ENCODE results near the gene MACROD2. TPM values are rescaled to one million over a fixed set of nuclear protein-coding genes. Genes with fewer than 3 reads are reported as not detected.
"Not testable (repeated sequence)": the region's sequence is repeated elsewhere in the genome, so short reads cannot be mapped to it uniquely, and the experiment has no call there.

The MACROD2 gene
- total and polyA plus RNA-seq, 8 donors = 0.78 to 31.3 (median 10.9) TPM; not detected in 1

- Histone ChIP-seq H3K27me3 (no peaks in the 10 kb centered on the region), H3K9me3 (no peaks in the 10 kb centered on the region), H3K36me3 (no peaks in the 10 kb centered on the region), H3K4me1 (no peaks in the 10 kb centered on the region), H3K4me3 (no peak overlapping the region), H3K27ac (no peak overlapping the region)
- TF ChIP-seq CTCF (IDR thresholded peaks at IDR 0.05) (no peak), POLR2A (IDR thresholded peaks at IDR 0.05) (no peak), EP300 (IDR thresholded peaks at IDR 0.05) (no peak), POLR2AphosphoS5 (IDR thresholded peaks at IDR 0.05) (no peak)
- peak in 1 of 2 donors; percentile 4 for DNase-seq
- WGBS, 5 donors = 73 to 95% (median 90%) methylated on average over 2 of the region's 2 CpGs
- intact Hi-C loops (cut with DNase I; ENCODE audit: low total_unique reads) = no loop called here
Observed at GRCh38 chr20:15364781-15365180, 1369.5 kb downstream of the MACROD2 start.

- no peaks in the 10 kb centered on the region for H3K36me3 ChIP-seq
- DNase-seq = no peak
- no peak for TF ChIP-seq POLR2AphosphoS5 (IDR thresholded peaks at IDR 0.05)
- H3K27ac ChIP-seq = no peak overlapping the region
- intact Hi-C loops (cut with DNase I; ENCODE audit: low total_unique reads) = no loop called here
- no peaks in the 10 kb centered on the region for H3K27me3 ChIP-seq
- 92 to 98% (median 94%) methylated on average over 1 of the region's 1 CpG for WGBS, 5 donors
- no peak overlapping the region for H3K4me3 ChIP-seq
- H3K9me3 ChIP-seq = no peaks in the 10 kb centered on the region
- no peaks in the 10 kb centered on the region for H3K4me1 ChIP-seq
Observed at GRCh38 chr20:15370370-15370769, 1375.1 kb downstream of the MACROD2 start.

- no peaks in the 10 kb centered on the region for H3K27me3 ChIP-seq
- WGBS, 5 donors = 65 to 86% (median 78%) methylated on average over 4 of the region's 4 CpGs
Observed at GRCh38 chr20:15374682-15375081, 1379.4 kb downstream of the MACROD2 start.

GRCh38 chr20:15375836-15376235, 1380.5 kb downstream of the MACROD2 start:
- TF ChIP-seq POLR2AphosphoS5 (IDR thresholded peaks at IDR 0.05) = no peak
- TF ChIP-seq POLR2A (IDR thresholded peaks at IDR 0.05) = no peak
- TF ChIP-seq EP300 (IDR thresholded peaks at IDR 0.05) = no peak
- no peak for TF ChIP-seq CTCF (IDR thresholded peaks at IDR 0.05)
- intact Hi-C loops (cut with DNase I; ENCODE audit: low total_unique reads) = no loop called here
- Histone ChIP-seq H3K27me3 (no peaks in the 10 kb centered on the region), H3K4me3 (no peak overlapping the region), H3K9me3 (no peaks in the 10 kb centered on the region), H3K27ac (no peak overlapping the region), H3K4me1 (no peaks in the 10 kb centered on the region), H3K36me3 (no peaks in the 10 kb centered on the region)
- 77 to 86% (median 85%) methylated on average over 3 of the region's 3 CpGs for WGBS, 5 donors
- no peak for DNase-seq

More at GRCh38 chr20:15374682-15375081, 1379.4 kb downstream of the MACROD2 start:
- no peaks in the 10 kb centered on the region for H3K36me3 ChIP-seq
- TF ChIP-seq POLR2A (IDR thresholded peaks at IDR 0.05) = no peak
- H3K9me3 ChIP-seq = no peaks in the 10 kb centered on the region
- H3K4me1 ChIP-seq = no peaks in the 10 kb centered on the region
- DNase-seq = no peak
- no peak overlapping the region for H3K4me3 ChIP-seq
- no peak overlapping the region for H3K27ac ChIP-seq
- intact Hi-C loops (cut with DNase I; ENCODE audit: low total_unique reads) = no loop called here

DNA sequence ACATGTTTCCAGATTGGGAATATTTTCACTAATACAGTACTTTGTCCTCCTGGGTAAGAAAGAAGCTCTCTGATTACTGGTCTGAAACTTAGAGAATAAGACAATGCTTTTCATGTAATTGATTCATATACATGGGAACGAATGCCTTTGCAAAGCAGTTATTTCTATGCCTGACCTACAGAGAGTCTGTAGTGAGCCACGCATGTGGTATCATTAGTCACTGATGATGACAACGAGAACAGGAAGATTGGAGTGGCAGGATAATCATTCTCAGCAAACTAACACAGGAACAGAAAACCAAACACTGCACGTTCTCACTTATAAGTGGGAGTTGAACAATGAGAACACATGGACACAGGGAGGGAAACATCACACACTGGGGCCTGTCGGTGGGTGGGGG, 1382.3 kb downstream of the MACROD2 start:
- intact Hi-C loops (cut with DNase I; ENCODE audit: low total_unique reads); H3K4me3 ChIP-seq; H3K27me3 ChIP-seq; H3K4me1 ChIP-seq; H3K36me3 ChIP-seq; DNase-seq; H3K27ac ChIP-seq; H3K9me3 ChIP-seq: not testable (repeated sequence)
- 56 to 76% (median 68%) methylated on average over 5 of the region's 5 CpGs for WGBS, 5 donors

DNA sequence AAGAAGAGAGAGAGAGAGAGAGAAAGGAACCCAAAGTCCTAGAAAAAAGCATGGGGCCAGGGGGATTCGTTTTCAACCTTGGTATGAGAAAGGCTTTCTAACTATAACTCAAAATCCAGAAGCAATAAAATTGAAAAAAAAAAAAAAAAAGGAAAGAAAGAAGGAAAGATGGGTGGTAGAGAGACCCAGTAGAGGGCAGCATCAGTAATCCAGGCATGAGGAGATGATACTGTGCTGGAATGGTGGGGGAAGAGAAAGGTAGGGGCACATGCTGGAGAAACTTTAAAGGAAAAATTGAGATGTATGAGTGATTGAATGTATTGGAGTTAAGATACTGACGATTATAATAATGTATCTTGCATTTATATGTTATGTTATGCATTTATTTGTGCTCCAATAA, 1382.8 kb downstream of the MACROD2 start:
- intact Hi-C loops (cut with DNase I; ENCODE audit: low total_unique reads) = no loop called here
- no peak for DNase-seq
- WGBS, 5 donors = 55 to 69% (median 59%) methylated on average over 2 of the region's 2 CpGs
- H3K9me3 ChIP-seq = no peaks in the 10 kb centered on the region
- no peaks in the 10 kb centered on the region for H3K4me1 ChIP-seq
- H3K27ac ChIP-seq = no peak overlapping the region
- H3K4me3 ChIP-seq = no peak overlapping the region
- no peaks in the 10 kb centered on the region for H3K27me3 ChIP-seq
- H3K36me3 ChIP-seq = no peaks in the 10 kb centered on the region
- no peak for TF ChIP-seq EP300 (IDR thresholded peaks at IDR 0.05)
- TF ChIP-seq POLR2A (IDR thresholded peaks at IDR 0.05) = no peak
- no peak for TF ChIP-seq CTCF (IDR thresholded peaks at IDR 0.05)
